IMR-90 (cell line): Measurements from ENCODE around the gene TTC27. TPM values are rescaled to one million over a fixed set of nuclear protein-coding genes. Genes with fewer than 3 reads are reported as not detected.

Experiments
- ATAC-seq: fragments of 200-7000 bp; cut with Tn5 transposase; 2 replicates; pipeline ENCODE4 v1.9.1; 2020; ENCODE audit warnings: low read depth, mild to moderate bottlenecking, moderate library complexity
- BruUV-seq: library from RNA; stranded (reverse); fragments of 400-500 nt; replicated peaks from 2 replicates; lab custom pipeline; 2021; lab: Mats Ljungman, UMichigan
- CTCF ChIA-PET: fragments of 300-600 bp; formaldehyde crosslinking; extraction: SDS; loops from one replicate; lab custom pipeline; 2021; ENCODE audit warnings: antibody characterized with exemption; lab: Yijun Ruan, JAX
- POLR2A ChIA-PET: fragments of 300-600 bp; sonication (Branson Sonifier 250); formaldehyde crosslinking; loops from one replicate; lab custom pipeline; 2022; ENCODE audit warnings: antibody characterized with exemption; ENCODE audit not compliant: unreplicated experiment; lab: Charles Lee
- DNase-seq: peaks from one replicate; pipeline ENCODE4 v3.0.0; 2013
- H2AFZ ChIP-seq: replicated peaks from 2 replicates; pipeline ENCODE3; 2013; ENCODE audit warnings: low read length, mild to moderate bottlenecking; ENCODE audit not compliant: poor library complexity
- H2AK5ac ChIP-seq: 2 replicates; pipeline ENCODE4 v1.6.1; 2013; ENCODE audit warnings: low read depth, low read length, inconsistent platforms
- H2AK9ac ChIP-seq: replicated peaks from 2 replicates; pipeline ENCODE3; 2013; ENCODE audit warnings: mild to moderate bottlenecking, low read depth, low read length, moderate library complexity; ENCODE audit not compliant: poor library complexity
- H2BK120ac ChIP-seq: 2 replicates; pipeline ENCODE4 v1.6.1; 2013; ENCODE audit warnings: low read depth, low read length, inconsistent platforms
- H2BK15ac ChIP-seq: 3 replicates; pipeline ENCODE4 v1.6.1; 2013; ENCODE audit warnings: low read depth, low read length, inconsistent platforms
- H2BK20ac ChIP-seq: 2 replicates; pipeline ENCODE4 v1.6.1; 2013; ENCODE audit warnings: low read depth, mild to moderate bottlenecking, inconsistent platforms, low read length, moderate library complexity
- H2BK5ac ChIP-seq: 2 replicates; pipeline ENCODE4 v1.6.1; 2013; ENCODE audit warnings: mild to moderate bottlenecking, low read depth, low read length, inconsistent platforms; ENCODE audit not compliant: poor library complexity, severe bottlenecking
- H3K14ac ChIP-seq: replicated peaks from 2 replicates; pipeline ENCODE4 v1.6.1; 2013; ENCODE audit warnings: low read depth, low read length, inconsistent platforms
- H3K18ac ChIP-seq: 2 replicates; pipeline ENCODE4 v1.6.1; 2013; ENCODE audit warnings: low read depth, low read length, control low read depth
- H3K23ac ChIP-seq: 2 replicates; pipeline ENCODE4 v1.6.1; 2013; ENCODE audit warnings: low read depth, low read length, inconsistent platforms
- H3K27ac ChIP-seq: 2 replicates; pipeline ENCODE4 v1.5.1; 2013; ENCODE audit warnings: mild to moderate bottlenecking, control low read depth, low read length; ENCODE audit not compliant: insufficient read depth
- H3K27me3 ChIP-seq: 2 replicates; pipeline ENCODE4 v1.6.1; 2013; ENCODE audit warnings: low read length; ENCODE audit not compliant: control insufficient read depth, insufficient read depth
- H3K36me3 ChIP-seq: 2 replicates; pipeline ENCODE4 v1.6.1; 2013; ENCODE audit warnings: low read length, mixed read lengths; ENCODE audit not compliant: control insufficient read depth, insufficient read depth
- H3K4ac ChIP-seq: 2 replicates; pipeline ENCODE4 v1.6.1; 2013; ENCODE audit warnings: low read depth, low read length, inconsistent platforms
- H3K4me1 ChIP-seq: 2 replicates; pipeline ENCODE4 v1.6.1; 2013; ENCODE audit warnings: low read length, mixed read lengths; ENCODE audit not compliant: control insufficient read depth, insufficient read depth
- H3K4me2 ChIP-seq: 2 replicates; pipeline ENCODE4 v1.6.1; 2013; ENCODE audit warnings: low read depth, mild to moderate bottlenecking, control low read depth, low read length, moderate library complexity
- H3K4me3 ChIP-seq: 2 replicates; pipeline ENCODE4 v1.5.1; 2013; ENCODE audit warnings: low read depth, mild to moderate bottlenecking, control low read depth, low read length, moderate library complexity; ENCODE audit not compliant: insufficient read depth
- H3K56ac ChIP-seq: 2 replicates; pipeline ENCODE4 v1.6.1; 2013; ENCODE audit warnings: low read length, inconsistent platforms; ENCODE audit not compliant: insufficient read depth; ENCODE audit errors: extremely low read depth
- H3K79me1 ChIP-seq, 2 experiments: 2 replicates each; pipeline ENCODE4 v1.6.1; 2013; ENCODE audit warnings: low read length in 2 of 2, inconsistent platforms in 1 of 2, low read depth in 1 of 2
- H3K9ac ChIP-seq: 2 replicates; pipeline ENCODE4 v1.6.1; 2013; ENCODE audit warnings: low read depth, low read length, control low read depth
- H3K9me1 ChIP-seq: 2 replicates; pipeline ENCODE4 v1.6.1; 2013; ENCODE audit warnings: low read length, inconsistent platforms; ENCODE audit not compliant: insufficient read depth
- H3K9me3 ChIP-seq: 2 replicates; pipeline ENCODE4 v1.6.1; 2013; ENCODE audit warnings: low read length; ENCODE audit not compliant: control insufficient read depth, insufficient read depth
- H4K20me1 ChIP-seq: 2 replicates; pipeline ENCODE4 v1.6.1; 2013; ENCODE audit warnings: low read length, inconsistent platforms; ENCODE audit not compliant: insufficient read depth
- H4K5ac ChIP-seq: 2 replicates; pipeline ENCODE4 v1.6.1; 2013; ENCODE audit warnings: mild to moderate bottlenecking, low read depth, low read length, control low read depth
- H4K8ac ChIP-seq, 2 experiments: 2 replicates each; pipeline ENCODE4 v1.6.1; 2013; ENCODE audit warnings: low read depth in 2 of 2, low read length in 2 of 2, control low read depth in 1 of 2, inconsistent platforms in 1 of 2
- H4K91ac ChIP-seq: 2 replicates; pipeline ENCODE4 v1.6.1; 2013; ENCODE audit warnings: low read depth, low read length, inconsistent platforms; ENCODE audit not compliant: insufficient read depth
- BHLHE40 ChIP-seq: fragments of 150-350 bp; IDR thresholded peaks from 2 replicates; pipeline ENCODE4 v1.6.1; 2016; ENCODE audit warnings: mild to moderate bottlenecking, low read depth, low read length
- CEBPB ChIP-seq: IDR thresholded peaks from 2 replicates; pipeline ENCODE4 v1.6.1; 2012; ENCODE audit warnings: low read depth, low read length, improper control_type of control experiment
- FOS ChIP-seq: fragments of 150-350 bp; IDR thresholded peaks from 2 replicates; pipeline ENCODE4 v1.6.1; 2016; ENCODE audit warnings: low read depth, low read length
- MAZ ChIP-seq: IDR thresholded peaks from 2 replicates; pipeline ENCODE4 v1.6.1; 2012; ENCODE audit warnings: low read depth, mild to moderate bottlenecking, low read length, improper control_type of control experiment, moderate library complexity, borderline replicate concordance
- MXI1 ChIP-seq: IDR thresholded peaks from 2 replicates; pipeline ENCODE4 v1.6.1; 2012; ENCODE audit warnings: low read depth, mild to moderate bottlenecking, low read length, moderate library complexity, borderline replicate concordance
- NFE2L2 ChIP-seq: fragments of 150-350 bp; IDR thresholded peaks from 2 replicates; pipeline ENCODE4 v1.6.1; 2016; ENCODE audit warnings: low read depth, mild to moderate bottlenecking, low read length
- POLR2A ChIP-seq: IDR thresholded peaks from 2 replicates; pipeline ENCODE4 v1.6.1; 2012; ENCODE audit warnings: mild to moderate bottlenecking, low read depth, low read length
- RAD21 ChIP-seq: IDR thresholded peaks from 2 replicates; pipeline ENCODE4 v1.6.1; 2012; ENCODE audit warnings: low read length, improper control_type of control experiment
- RFX5 ChIP-seq: IDR thresholded peaks from 2 replicates; pipeline ENCODE4 v1.8.0; 2012; ENCODE audit warnings: low read depth, mild to moderate bottlenecking, low read length, moderate library complexity
- SMC3 ChIP-seq: fragments of 150-350 bp; IDR thresholded peaks from 2 replicates; pipeline ENCODE4 v1.6.1; 2016; ENCODE audit warnings: low read depth, mild to moderate bottlenecking, antibody characterized with exemption, low read length, moderate library complexity
- WGBS, 2 experiments: methylation state at CpG; one replicate each; pipeline versions ENCODE4 v1.1.5 to v1.1.7; 2013; ENCODE audit warnings: missing lambda C conversion rate in 2 of 2; ENCODE audit not compliant: insufficient read length in 1 of 2; ENCODE audit errors: extremely low coverage in 2 of 2; 5-methylcytosine and 5-hydroxymethylcytosine counted together
- dilution Hi-C: fragments of 300-500 bp; cut with HindIII; formaldehyde crosslinking; loops from one replicate; pipeline ENCODE4 v1.14.3; 2018; ENCODE audit warnings: low sequenced_read_pairs; ENCODE audit not compliant: unreplicated experiment
- in situ Hi-C: fragments of 300-500 bp; cut with MboI; formaldehyde crosslinking; loops from 3 replicates; pipeline ENCODE4 v1.14.3; 2019; ENCODE audit warnings: low sequenced_read_pairs, inconsistent platforms, mixed read lengths
- intact Hi-C: fragments of 100-400 bp; cut with micrococcal nuclease; formaldehyde crosslinking; loops from 2 replicates; pipeline ENCODE4 v1.10.0; 2022
- polyA plus RNA-seq, 3 experiments: library from polyadenylated mRNA; depleted of rRNA; stranded (reverse); fragments of >200 nt; gene quantifications; 2 replicates each; pipeline ENCODE4 v1.2.3, GENCODE V29; 2012; ENCODE audit warnings: low replicate concordance in 1 of 3
- total RNA-seq: library from RNA; depleted of rRNA; stranded (reverse); fragments of >200 nt; gene quantifications from 2 replicates; pipeline ENCODE4 v1.2.3, GENCODE V29; 2012
- TF ChIP-seq, protein P1 (sequence below): fragments of 150-350 bp; IDR thresholded peaks from 2 replicates; pipeline ENCODE4 v1.6.1; 2016; ENCODE audit warnings: low read depth, mild to moderate bottlenecking, low read length, moderate library complexity, borderline replicate concordance
- TF ChIP-seq, protein P2 (sequence below): conservative IDR thresholded peaks from 2 replicates; pipeline ENCODE4 v1.5.1; 2012; ENCODE audit warnings: mild to moderate bottlenecking, low read depth, low read length, improper control_type of control experiment

Gene TTC27
- total and polyA plus RNA-seq, 2 of the 4 experiments (the other 2 are of a cell fraction): 12.7 to 30.5 TPM

DNA sequence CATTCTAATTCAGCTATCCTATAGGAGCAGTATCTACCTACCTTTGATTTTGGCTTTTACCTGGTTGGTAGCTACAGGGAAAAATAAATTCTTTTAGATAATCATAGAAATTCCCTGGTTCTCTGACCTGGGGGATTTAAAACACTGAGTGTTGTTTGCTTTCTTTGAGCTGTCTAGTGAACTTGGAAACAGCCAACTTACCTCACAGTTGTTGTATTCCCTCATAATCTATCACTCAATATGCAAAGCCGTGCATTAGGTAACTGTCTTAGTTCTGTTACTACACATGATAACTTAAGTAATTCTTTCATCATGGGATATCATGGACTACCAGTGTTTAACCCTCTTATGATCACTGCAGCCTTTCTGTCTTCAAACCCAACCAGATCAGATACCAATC is 127.8 kb downstream of the TTC27 start:
- no peak for ATAC-seq
- no TSS peak for BruUV-seq

More for the DNA sequence above, 127.8 kb downstream of the TTC27 start:
- peaks cover 5% of the 10 kb centered on the region; the same call in 1 of the 2 replicates for H3K36me3 ChIP-seq
- H3K4me3 ChIP-seq: no peak overlapping the region
- POLR2A ChIA-PET: no interaction called here
- H3K14ac ChIP-seq: no peak overlapping the region
- H3K4me2 ChIP-seq: no peak overlapping the region
- no peak overlapping the region for H2BK5ac ChIP-seq
- H3K56ac ChIP-seq: no peak overlapping the region
- no peak overlapping the region for H3K9ac ChIP-seq
- H2AK9ac ChIP-seq: no peak overlapping the region
- no peak overlapping the region for H4K8ac ChIP-seq
- WGBS, 2 experiments: no CpG with 5 or more reads among the region's 1 CpG
- H3K9me1 ChIP-seq: peaks cover 14% of the 10 kb centered on the region
- no peak overlapping the region for H2AFZ ChIP-seq
- H2BK15ac ChIP-seq: no peak overlapping the region
- H3K9me3 ChIP-seq: no peaks in the 10 kb centered on the region
- no peak overlapping the region for H2BK120ac ChIP-seq
- H3K27ac ChIP-seq: no peak overlapping the region
- no peaks in the 10 kb centered on the region for H4K20me1 ChIP-seq
- H2BK20ac ChIP-seq: no peak overlapping the region
- DNase-seq: no peak
- CTCF ChIA-PET: no interaction called here
- H3K18ac ChIP-seq: no peak overlapping the region
- no peak overlapping the region for H3K4ac ChIP-seq
- H3K4me1 ChIP-seq: peaks cover 17% of the 10 kb centered on the region
- dilution Hi-C loops: no loop called here
- H4K5ac ChIP-seq: no peak overlapping the region
- H3K27me3 ChIP-seq: no peaks in the 10 kb centered on the region
- peaks cover 2 to 17% of the 10 kb centered on the region in 2 experiments; a peak in 3 of 4 replicates for H3K79me1 ChIP-seq
- H2AK5ac ChIP-seq: no peak overlapping the region
- intact Hi-C loops: no loop called here
- in situ Hi-C loops: no loop called here
- no peak overlapping the region for H4K91ac ChIP-seq
- no peak overlapping the region for H3K23ac ChIP-seq
- TF ChIP-seq MAZ (no peak), SMC3 (no peak), BHLHE40 (no peak), RAD21 (no peak), RFX5 (no peak), FOS (no peak), MXI1 (no peak), CEBPB (no peak), POLR2A (no peak), NFE2L2 (no peak)
- TF ChIP-seq, protein P1, sequence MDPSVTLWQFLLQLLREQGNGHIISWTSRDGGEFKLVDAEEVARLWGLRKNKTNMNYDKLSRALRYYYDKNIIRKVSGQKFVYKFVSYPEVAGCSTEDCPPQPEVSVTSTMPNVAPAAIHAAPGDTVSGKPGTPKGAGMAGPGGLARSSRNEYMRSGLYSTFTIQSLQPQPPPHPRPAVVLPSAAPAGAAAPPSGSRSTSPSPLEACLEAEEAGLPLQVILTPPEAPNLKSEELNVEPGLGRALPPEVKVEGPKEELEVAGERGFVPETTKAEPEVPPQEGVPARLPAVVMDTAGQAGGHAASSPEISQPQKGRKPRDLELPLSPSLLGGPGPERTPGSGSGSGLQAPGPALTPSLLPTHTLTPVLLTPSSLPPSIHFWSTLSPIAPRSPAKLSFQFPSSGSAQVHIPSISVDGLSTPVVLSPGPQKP: no peak
- TF ChIP-seq, protein P2, sequence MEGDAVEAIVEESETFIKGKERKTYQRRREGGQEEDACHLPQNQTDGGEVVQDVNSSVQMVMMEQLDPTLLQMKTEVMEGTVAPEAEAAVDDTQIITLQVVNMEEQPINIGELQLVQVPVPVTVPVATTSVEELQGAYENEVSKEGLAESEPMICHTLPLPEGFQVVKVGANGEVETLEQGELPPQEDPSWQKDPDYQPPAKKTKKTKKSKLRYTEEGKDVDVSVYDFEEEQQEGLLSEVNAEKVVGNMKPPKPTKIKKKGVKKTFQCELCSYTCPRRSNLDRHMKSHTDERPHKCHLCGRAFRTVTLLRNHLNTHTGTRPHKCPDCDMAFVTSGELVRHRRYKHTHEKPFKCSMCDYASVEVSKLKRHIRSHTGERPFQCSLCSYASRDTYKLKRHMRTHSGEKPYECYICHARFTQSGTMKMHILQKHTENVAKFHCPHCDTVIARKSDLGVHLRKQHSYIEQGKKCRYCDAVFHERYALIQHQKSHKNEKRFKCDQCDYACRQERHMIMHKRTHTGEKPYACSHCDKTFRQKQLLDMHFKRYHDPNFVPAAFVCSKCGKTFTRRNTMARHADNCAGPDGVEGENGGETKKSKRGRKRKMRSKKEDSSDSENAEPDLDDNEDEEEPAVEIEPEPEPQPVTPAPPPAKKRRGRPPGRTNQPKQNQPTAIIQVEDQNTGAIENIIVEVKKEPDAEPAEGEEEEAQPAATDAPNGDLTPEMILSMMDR: no peak
